Liver (tissue), 9 donors: ENCODE results near the gene WBP2. TPM values are rescaled to one million over a fixed set of nuclear protein-coding genes. Genes with fewer than 3 reads are reported as not detected.

Experiments
- DNase-seq: peaks from one replicate; pipeline ENCODE4 v3.0.0-alpha.2; 2017; ENCODE audit warnings: low spot score
- H3K27ac ChIP-seq, 2 donors: one replicate each; pipeline ENCODE4 v1.7.0; 2013; ENCODE audit warnings: inconsistent platforms in 2 of 2, low read length in 2 of 2, control low read depth in 1 of 2, low read depth in 1 of 2, mild to moderate bottlenecking in 1 of 2
- H3K27me3 ChIP-seq, 4 donors: one replicate each; pipeline versions ENCODE4 v1.6.1 to v1.7.0; 2013; ENCODE audit warnings: low read length in 3 of 4, inconsistent platforms in 1 of 4, mild to moderate bottlenecking in 1 of 4, moderate library complexity in 1 of 4; ENCODE audit not compliant: control insufficient read depth in 4 of 4, insufficient read depth in 4 of 4
- H3K36me3 ChIP-seq, 4 donors: one replicate each; pipeline versions ENCODE4 v1.6.1 to v1.7.0; 2013; ENCODE audit warnings: low read length in 3 of 4, mild to moderate bottlenecking in 3 of 4, low read depth in 1 of 4, moderate library complexity in 1 of 4; ENCODE audit not compliant: control insufficient read depth in 4 of 4, insufficient read depth in 3 of 4
- H3K4me1 ChIP-seq, 4 donors: one replicate each; pipeline versions ENCODE4 v1.6.1 to v1.7.0; 2013; ENCODE audit warnings: low read length in 3 of 4, mild to moderate bottlenecking in 3 of 4, moderate library complexity in 1 of 4; ENCODE audit not compliant: control insufficient read depth in 4 of 4, insufficient read depth in 4 of 4
- H3K4me3 ChIP-seq, 3 donors: one replicate each; pipeline versions ENCODE4 v1.6.1 to v1.7.0; 2013; ENCODE audit warnings: low read length in 3 of 3, control low read depth in 1 of 3, low read depth in 1 of 3, mild to moderate bottlenecking in 1 of 3
- H3K9ac ChIP-seq, 2 donors: one replicate each; pipeline ENCODE4 v1.7.0; 2013; ENCODE audit warnings: low read length in 2 of 2, mild to moderate bottlenecking in 2 of 2, moderate library complexity in 2 of 2, control low read depth in 1 of 2, low read depth in 1 of 2
- H3K9me3 ChIP-seq, 4 donors: one replicate each; pipeline versions ENCODE4 v1.6.1 to v1.7.0; 2013; ENCODE audit warnings: low read length in 3 of 4; ENCODE audit not compliant: control insufficient read depth in 4 of 4
- FOXA1 ChIP-seq: IDR thresholded peaks from 2 replicates; pipeline ENCODE4 v1.6.1; 2016; ENCODE audit warnings: antibody characterized with exemption
- FOXA2 ChIP-seq: IDR thresholded peaks from 2 replicates; pipeline ENCODE4 v1.6.1; 2016; ENCODE audit warnings: antibody characterized with exemption
- GABPA ChIP-seq, 2 donors: IDR thresholded peaks in 1 of 2; conservative IDR thresholded peaks in 1 of 2; 2 replicates each; pipeline ENCODE4 v1.6.1; 2016; ENCODE audit warnings: antibody characterized with exemption in 2 of 2, mild to moderate bottlenecking in 1 of 2, moderate library complexity in 1 of 2
- HNF4A ChIP-seq, 2 donors: conservative IDR thresholded peaks; 2 replicates each; pipeline ENCODE4 v1.6.1; 2016; ENCODE audit warnings: antibody characterized with exemption in 2 of 2, mild to moderate bottlenecking in 2 of 2
- HNF4G ChIP-seq: IDR thresholded peaks from 2 replicates; pipeline ENCODE4 v1.6.1; 2016; ENCODE audit warnings: antibody characterized with exemption
- JUND ChIP-seq, 2 donors: IDR thresholded peaks; 2 replicates each; pipeline ENCODE4 v1.6.1; 2016; ENCODE audit warnings: antibody characterized with exemption in 2 of 2
- NR2F2 ChIP-seq: IDR thresholded peaks from 2 replicates; pipeline ENCODE4 v1.6.1; 2016; ENCODE audit warnings: antibody characterized with exemption
- RAD21 ChIP-seq, 2 donors: IDR thresholded peaks; 2 replicates each; pipeline ENCODE4 v1.6.1; 2016; ENCODE audit warnings: antibody characterized with exemption in 2 of 2, mild to moderate bottlenecking in 2 of 2
- YY1 ChIP-seq: IDR thresholded peaks from 2 replicates; pipeline ENCODE4 v1.6.1; 2016; ENCODE audit warnings: antibody characterized with exemption, mild to moderate bottlenecking
- WGBS: extraction: QIAGEN DNeasy Blood & Tissue Kit; methylation state at CpG from one replicate; pipeline ENCODE4 v1.1.7; 2013; 5-methylcytosine and 5-hydroxymethylcytosine counted together
- polyA plus RNA-seq, 2 donors: library from polyadenylated mRNA; stranded (reverse) in 1 of 2; unstranded in 1 of 2; fragments of 200-250 nt in 1 of 2; fragments of >200 nt in 1 of 2; fragmentation: Nextera tagmentation in 1 of 2; extraction: Ambion mirVana in 1 of 2; gene quantifications; one replicate each; pipeline versions ENCODE4 v1.2.1 to v1.2.3, GENCODE V29; 2013 to 2015
- total RNA-seq, 2 donors: library from RNA; depleted of rRNA; stranded (reverse); fragments of >200 nt; gene quantifications; one replicate each; pipeline ENCODE4 v1.2.3, GENCODE V29; 2014
- TF ChIP-seq, protein P1 (sequence below): IDR thresholded peaks from 2 replicates; pipeline ENCODE4 v1.6.1; 2016; ENCODE audit warnings: antibody characterized with exemption, mild to moderate bottlenecking
- TF ChIP-seq, protein P2 (sequence below): fragments of 150-350 bp; IDR thresholded peaks from 2 replicates; pipeline ENCODE4 v1.5.1; 2017; ENCODE audit warnings: improper control_type of control experiment, low read depth, low read length; ENCODE audit not compliant: missing input control
- TF ChIP-seq, protein P3 (sequence below): IDR thresholded peaks from 2 replicates; pipeline ENCODE4 v1.6.1; 2016; ENCODE audit warnings: antibody characterized with exemption
- TF ChIP-seq, protein P4 (sequence below): IDR thresholded peaks from 2 replicates; pipeline ENCODE4 v1.6.1; 2016; ENCODE audit warnings: antibody characterized with exemption
- donor health status: healthy.
- donor health status: healthy.
- donor health status: healthy.
- donor health status: healthy.
- donor health status: healthy.

The WBP2 gene
- total and polyA plus RNA-seq, 4 donors = 29.0 to 99.4 (median 51.6) TPM

DNA sequence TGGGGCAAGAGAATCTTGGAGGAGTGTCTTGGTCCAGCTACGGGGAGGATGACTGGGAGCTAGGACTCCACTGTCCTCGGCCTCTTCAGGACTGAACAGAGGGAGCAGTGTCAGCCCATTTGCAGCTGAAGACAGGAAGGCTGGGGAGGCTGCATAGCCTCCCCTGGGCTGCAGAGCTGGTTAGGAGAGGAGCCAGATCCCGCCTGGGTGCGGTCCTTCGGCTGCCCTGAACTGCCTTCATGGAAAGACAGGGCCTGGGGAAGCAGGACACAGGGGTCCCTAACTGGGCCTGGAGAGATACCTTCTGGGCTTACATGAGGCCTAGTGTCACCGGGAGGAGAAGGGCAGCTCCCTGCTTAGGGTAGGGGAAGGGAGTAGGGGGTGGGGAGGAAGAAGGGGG lies 37.6 kb downstream of the WBP2 start:
- Histone ChIP-seq H3K27me3 (no peaks in the 10 kb centered on the region), H3K36me3 (peaks cover 13 to 69% (median 23%) of the 10 kb centered on the region in 4 donors), H3K4me3 (no peak overlapping the region), H3K27ac (no peak overlapping the region), H3K9me3 (no peaks in the 10 kb centered on the region), H3K4me1 (peaks cover 0 to 7% (median 3%) of the 10 kb centered on the region in 4 donors), H3K9ac (no peak overlapping the region)
- WGBS = 95% methylated on average over 6 of the region's 6 CpGs
- TF ChIP-seq GABPA (IDR thresholded peaks at IDR 0.05 in 1 of 2, conservative IDR thresholded peaks at IDR 0.05 in 1 of 2) (no peak), HNF4A (conservative IDR thresholded peaks at IDR 0.05) (no peak), JUND (IDR thresholded peaks at IDR 0.05) (no peak), RAD21 (IDR thresholded peaks at IDR 0.05) (no peak), FOXA1 (no peak), HNF4G (no peak)
- TF ChIP-seq, protein P1, sequence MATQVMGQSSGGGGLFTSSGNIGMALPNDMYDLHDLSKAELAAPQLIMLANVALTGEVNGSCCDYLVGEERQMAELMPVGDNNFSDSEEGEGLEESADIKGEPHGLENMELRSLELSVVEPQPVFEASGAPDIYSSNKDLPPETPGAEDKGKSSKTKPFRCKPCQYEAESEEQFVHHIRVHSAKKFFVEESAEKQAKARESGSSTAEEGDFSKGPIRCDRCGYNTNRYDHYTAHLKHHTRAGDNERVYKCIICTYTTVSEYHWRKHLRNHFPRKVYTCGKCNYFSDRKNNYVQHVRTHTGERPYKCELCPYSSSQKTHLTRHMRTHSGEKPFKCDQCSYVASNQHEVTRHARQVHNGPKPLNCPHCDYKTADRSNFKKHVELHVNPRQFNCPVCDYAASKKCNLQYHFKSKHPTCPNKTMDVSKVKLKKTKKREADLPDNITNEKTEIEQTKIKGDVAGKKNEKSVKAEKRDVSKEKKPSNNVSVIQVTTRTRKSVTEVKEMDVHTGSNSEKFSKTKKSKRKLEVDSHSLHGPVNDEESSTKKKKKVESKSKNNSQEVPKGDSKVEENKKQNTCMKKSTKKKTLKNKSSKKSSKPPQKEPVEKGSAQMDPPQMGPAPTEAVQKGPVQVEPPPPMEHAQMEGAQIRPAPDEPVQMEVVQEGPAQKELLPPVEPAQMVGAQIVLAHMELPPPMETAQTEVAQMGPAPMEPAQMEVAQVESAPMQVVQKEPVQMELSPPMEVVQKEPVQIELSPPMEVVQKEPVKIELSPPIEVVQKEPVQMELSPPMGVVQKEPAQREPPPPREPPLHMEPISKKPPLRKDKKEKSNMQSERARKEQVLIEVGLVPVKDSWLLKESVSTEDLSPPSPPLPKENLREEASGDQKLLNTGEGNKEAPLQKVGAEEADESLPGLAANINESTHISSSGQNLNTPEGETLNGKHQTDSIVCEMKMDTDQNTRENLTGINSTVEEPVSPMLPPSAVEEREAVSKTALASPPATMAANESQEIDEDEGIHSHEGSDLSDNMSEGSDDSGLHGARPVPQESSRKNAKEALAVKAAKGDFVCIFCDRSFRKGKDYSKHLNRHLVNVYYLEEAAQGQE = no peak
- TF ChIP-seq, protein P2, sequence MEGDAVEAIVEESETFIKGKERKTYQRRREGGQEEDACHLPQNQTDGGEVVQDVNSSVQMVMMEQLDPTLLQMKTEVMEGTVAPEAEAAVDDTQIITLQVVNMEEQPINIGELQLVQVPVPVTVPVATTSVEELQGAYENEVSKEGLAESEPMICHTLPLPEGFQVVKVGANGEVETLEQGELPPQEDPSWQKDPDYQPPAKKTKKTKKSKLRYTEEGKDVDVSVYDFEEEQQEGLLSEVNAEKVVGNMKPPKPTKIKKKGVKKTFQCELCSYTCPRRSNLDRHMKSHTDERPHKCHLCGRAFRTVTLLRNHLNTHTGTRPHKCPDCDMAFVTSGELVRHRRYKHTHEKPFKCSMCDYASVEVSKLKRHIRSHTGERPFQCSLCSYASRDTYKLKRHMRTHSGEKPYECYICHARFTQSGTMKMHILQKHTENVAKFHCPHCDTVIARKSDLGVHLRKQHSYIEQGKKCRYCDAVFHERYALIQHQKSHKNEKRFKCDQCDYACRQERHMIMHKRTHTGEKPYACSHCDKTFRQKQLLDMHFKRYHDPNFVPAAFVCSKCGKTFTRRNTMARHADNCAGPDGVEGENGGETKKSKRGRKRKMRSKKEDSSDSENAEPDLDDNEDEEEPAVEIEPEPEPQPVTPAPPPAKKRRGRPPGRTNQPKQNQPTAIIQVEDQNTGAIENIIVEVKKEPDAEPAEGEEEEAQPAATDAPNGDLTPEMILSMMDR = no peak
- TF ChIP-seq, protein P3, sequence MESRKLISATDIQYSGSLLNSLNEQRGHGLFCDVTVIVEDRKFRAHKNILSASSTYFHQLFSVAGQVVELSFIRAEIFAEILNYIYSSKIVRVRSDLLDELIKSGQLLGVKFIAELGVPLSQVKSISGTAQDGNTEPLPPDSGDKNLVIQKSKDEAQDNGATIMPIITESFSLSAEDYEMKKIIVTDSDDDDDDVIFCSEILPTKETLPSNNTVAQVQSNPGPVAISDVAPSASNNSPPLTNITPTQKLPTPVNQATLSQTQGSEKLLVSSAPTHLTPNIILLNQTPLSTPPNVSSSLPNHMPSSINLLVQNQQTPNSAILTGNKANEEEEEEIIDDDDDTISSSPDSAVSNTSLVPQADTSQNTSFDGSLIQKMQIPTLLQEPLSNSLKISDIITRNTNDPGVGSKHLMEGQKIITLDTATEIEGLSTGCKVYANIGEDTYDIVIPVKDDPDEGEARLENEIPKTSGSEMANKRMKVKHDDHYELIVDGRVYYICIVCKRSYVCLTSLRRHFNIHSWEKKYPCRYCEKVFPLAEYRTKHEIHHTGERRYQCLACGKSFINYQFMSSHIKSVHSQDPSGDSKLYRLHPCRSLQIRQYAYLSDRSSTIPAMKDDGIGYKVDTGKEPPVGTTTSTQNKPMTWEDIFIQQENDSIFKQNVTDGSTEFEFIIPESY = no peak
- DNase-seq = no peak

DNA sequence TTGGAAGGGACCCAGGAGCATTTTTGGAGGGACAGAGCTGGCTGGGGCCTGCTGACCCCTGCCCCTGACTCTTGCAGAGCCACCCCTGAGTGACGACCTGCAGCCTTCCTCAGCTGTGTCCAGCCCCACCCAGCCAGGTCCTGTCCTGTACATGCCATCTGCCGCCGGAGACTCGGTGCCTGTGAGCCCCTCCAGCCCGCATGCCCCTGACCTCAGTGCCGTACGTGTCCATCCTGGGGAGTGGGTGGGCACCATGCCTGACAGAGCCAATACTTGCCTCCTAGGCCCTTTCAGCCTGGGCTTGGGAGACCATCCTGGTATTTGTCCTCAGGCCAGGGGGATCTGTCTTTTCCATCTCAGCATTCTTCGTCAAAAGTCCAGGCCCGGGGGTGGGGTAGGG lies 38.4 kb downstream of the WBP2 start:
- Histone ChIP-seq H3K9ac (no peak overlapping the region), H3K27ac (no peak overlapping the region), H3K9me3 (no peaks in the 10 kb centered on the region), H3K4me1 (no peaks in the 10 kb centered on the region), H3K36me3 (peaks cover 17 to 75% (median 27%) of the 10 kb centered on the region in 4 donors), H3K27me3 (no peaks in the 10 kb centered on the region), H3K4me3 (no peak overlapping the region)
- 96% methylated on average over 9 of the region's 9 CpGs for WGBS
- TF ChIP-seq, protein P2 = no peak
- TF ChIP-seq HNF4G (no peak), FOXA2 (no peak), YY1 (no peak), GABPA (IDR thresholded peaks at IDR 0.05 in 1 of 2, conservative IDR thresholded peaks at IDR 0.05 in 1 of 2) (no peak), NR2F2 (no peak), RAD21 (IDR thresholded peaks at IDR 0.05) (no peak), FOXA1 (no peak)
- TF ChIP-seq, protein P1 = no peak
- TF ChIP-seq, protein P4, sequence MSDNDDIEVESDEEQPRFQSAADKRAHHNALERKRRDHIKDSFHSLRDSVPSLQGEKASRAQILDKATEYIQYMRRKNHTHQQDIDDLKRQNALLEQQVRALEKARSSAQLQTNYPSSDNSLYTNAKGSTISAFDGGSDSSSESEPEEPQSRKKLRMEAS = no peak
- no peak for DNase-seq
